NOMO-1 treated with dmso at 0.1 percent for 144 hours (cell line): ENCODE measurements around the gene PDGFRB.

ENCODE experiments used
- DNase-seq: peaks from one replicate; lab custom pipeline; 2025; ENCODE audit not compliant: unreplicated experiment; lab: John Stamatoyannopoulos, UW

The PDGFRB gene

GRCh38 chr5:150146862-150147601 lies 8.6 kb downstream of the PDGFRB start:
- no peak for DNase-seq

GRCh38 chr5:150146235-150146634 lies 9.4 kb downstream of the PDGFRB start:
- DNase-seq: no peak

GRCh38 chr5:150144879-150145278 lies 10.8 kb downstream of the PDGFRB start:
- DNase-seq: no peak

GRCh38 chr5:150144246-150144801 lies 11.3 kb downstream of the PDGFRB start:
- no peak for DNase-seq

- no peak for DNase-seq
Measured at GRCh38 chr5:150143350-150144245, 12.0 kb downstream of the PDGFRB start.

- DNase-seq: no peak
Measured at GRCh38 chr5:150142959-150143349, 12.7 kb downstream of the PDGFRB start.

- DNase-seq: peak; percentile 62
Measured at GRCh38 chr5:150142185-150142958, 13.3 kb downstream of the PDGFRB start.

GRCh38 chr5:150141544-150142184 lies 14.0 kb downstream of the PDGFRB start:
- DNase-seq: no peak

- DNase-seq: no peak
Measured at GRCh38 chr5:150140830-150141229, 14.8 kb downstream of the PDGFRB start.

- DNase-seq: no peak
Measured at GRCh38 chr5:150139334-150139733, 16.3 kb downstream of the PDGFRB start.

- no peak for DNase-seq
Measured at GRCh38 chr5:150138551-150139265, 16.9 kb downstream of the PDGFRB start.

GRCh38 chr5:150137997-150138396 lies 17.6 kb downstream of the PDGFRB start:
- no peak for DNase-seq

GRCh38 chr5:150137168-150137957 lies 18.3 kb downstream of the PDGFRB start:
- no peak for DNase-seq

- no peak for DNase-seq
Measured at GRCh38 chr5:150136305-150137167, 19.1 kb downstream of the PDGFRB start.

GRCh38 chr5:150135557-150136304 lies 19.9 kb downstream of the PDGFRB start:
- no peak for DNase-seq

- DNase-seq: no peak
Measured at GRCh38 chr5:150134198-150134588, 21.5 kb downstream of the PDGFRB start.

GRCh38 chr5:150133581-150134197 lies 22.0 kb downstream of the PDGFRB start:
- DNase-seq: no peak
